ENCODE results near the gene DAP. TPM values are rescaled to one million over a fixed set of nuclear protein-coding genes. Genes with fewer than 3 reads are reported as not detected.

The DAP gene
- total and polyA plus RNA-seq, 2 donors (not counting 1 experiment from before 2014, with no cell fraction given), result 56.6 to 158 TPM

DNA sequence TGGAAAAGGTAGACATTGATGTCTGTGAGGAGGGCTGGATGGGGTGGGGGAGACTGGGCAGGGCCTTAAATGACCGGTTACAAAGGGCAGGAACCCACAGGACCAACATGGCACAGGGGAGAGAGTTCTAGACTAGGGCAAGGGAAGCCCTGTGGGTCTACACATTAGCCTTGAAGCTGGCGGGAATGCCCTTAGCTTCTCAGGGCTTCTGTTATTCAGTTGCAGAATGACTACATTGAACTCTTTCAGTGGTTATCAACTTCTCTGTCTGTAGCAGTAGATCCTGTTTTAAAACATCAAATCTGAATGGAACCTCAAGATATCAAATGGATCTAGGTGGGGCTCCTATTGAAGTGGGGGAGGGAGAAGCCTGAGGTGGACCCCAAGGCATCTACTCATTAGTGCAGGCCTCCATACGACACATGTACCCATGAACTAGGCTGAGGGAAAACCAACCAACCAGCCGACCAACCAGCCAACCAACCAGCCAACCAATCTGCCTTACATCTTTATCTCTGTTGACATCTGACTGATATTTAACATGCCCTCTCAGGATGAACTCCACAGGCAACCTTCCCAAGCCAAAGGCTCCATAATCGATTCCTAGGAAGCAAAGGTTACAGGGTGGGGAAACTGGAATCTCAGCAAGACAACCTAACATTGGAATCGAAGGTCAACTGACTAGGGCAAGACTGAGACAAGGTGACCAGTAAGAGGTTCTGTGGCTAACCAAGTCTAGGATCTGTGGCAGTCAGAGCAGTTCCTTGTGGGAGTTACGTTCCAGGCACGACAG, 48.3 kb downstream of the DAP start:
- Histone ChIP-seq H3K4me2 (ENCODE audit: extremely low read depth, insufficient read depth, low read length) (no peak overlapping the region), H3K27me3 (ENCODE audit: control insufficient read depth, insufficient read depth, low read length) (no peaks in the 10 kb centered on the region), H3K27ac (ENCODE audit: insufficient read depth, low read length) (no peak overlapping the region), H3K79me2 (ENCODE audit: control insufficient read depth, insufficient read depth, low read length) (peaks cover 18% of the 10 kb centered on the region), H3K9ac (ENCODE audit: insufficient read depth, low read length) (no peak overlapping the region), H3K36me3 (ENCODE audit: control insufficient read depth, insufficient read depth, low read length) (peaks cover 3% of the 10 kb centered on the region), H4K20me1 (ENCODE audit: control insufficient read depth, extremely low read depth, insufficient read depth, low read length) (no peaks in the 10 kb centered on the region), H3K4me1 (ENCODE audit: control insufficient read depth, extremely low read depth, insufficient read depth, low read length) (peaks cover 4% of the 10 kb centered on the region), H3K4me3 (replicated peaks in 1 of 4; ENCODE audit: control extremely low read depth in 1 of 4, insufficient read depth in 1 of 4, low read depth in 3 of 4, low read length in 4 of 4) (no peak overlapping the region), H3K9me3 (ENCODE audit: control insufficient read depth, insufficient read depth, low read depth, low read length) (no peaks in the 10 kb centered on the region), H2AFZ (ENCODE audit: low read length) (no peak overlapping the region)
- no peak for DNase-seq (ENCODE audit: low read depth in 2 of 2)
- TF ChIP-seq CTCF (conservative IDR thresholded peaks at IDR 0.05 in 1 of 2, IDR thresholded peaks at IDR 0.05 in 1 of 2; ENCODE audit: low read depth in 1 of 2, low read length in 2 of 2), result no peak
- TF ChIP-seq EZH2 (IDR thresholded peaks at IDR 0.05; ENCODE audit: low read length, missing control alignments), result no peak

DNA sequence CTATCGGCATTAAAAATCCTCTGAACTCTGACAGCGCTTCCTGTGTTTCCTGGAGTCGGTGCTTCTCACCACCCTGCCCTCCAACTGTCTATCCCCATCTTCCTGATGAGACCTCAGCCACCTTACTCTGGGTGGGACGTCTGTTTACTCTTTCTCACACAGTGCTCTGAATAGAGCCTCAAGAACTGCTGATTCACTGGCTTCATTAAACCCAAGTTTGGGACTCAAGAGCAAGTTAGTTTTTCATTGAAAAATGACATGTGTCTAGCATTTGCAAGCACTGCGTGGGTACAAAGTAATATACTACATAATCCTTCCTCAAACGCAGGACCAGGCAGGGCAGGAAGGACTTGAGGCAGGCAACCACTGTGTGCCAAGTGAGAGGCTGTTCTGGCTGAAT, 49.5 kb downstream of the DAP start:
- H3K27ac ChIP-seq (ENCODE audit: insufficient read depth, low read length), result no peak overlapping the region
- H3K9ac ChIP-seq (ENCODE audit: insufficient read depth, low read length), result no peak overlapping the region
- no peak overlapping the region for H3K4me2 ChIP-seq (ENCODE audit: extremely low read depth, insufficient read depth, low read length)
- no peak for DNase-seq (ENCODE audit: low read depth in 2 of 2)
- H3K79me2 ChIP-seq (ENCODE audit: control insufficient read depth, insufficient read depth, low read length), result peaks cover 26% of the 10 kb centered on the region
- H3K36me3 ChIP-seq (ENCODE audit: control insufficient read depth, insufficient read depth, low read length), result peaks cover 3% of the 10 kb centered on the region
- H4K20me1 ChIP-seq (ENCODE audit: control insufficient read depth, extremely low read depth, insufficient read depth, low read length), result no peaks in the 10 kb centered on the region
- H3K4me3 ChIP-seq (replicated peaks in 1 of 4; ENCODE audit: control extremely low read depth in 1 of 4, insufficient read depth in 1 of 4, low read depth in 3 of 4, low read length in 4 of 4), result no peak overlapping the region
- H3K27me3 ChIP-seq (ENCODE audit: control insufficient read depth, insufficient read depth, low read length), result no peaks in the 10 kb centered on the region
- H2AFZ ChIP-seq (ENCODE audit: low read length), result no peak overlapping the region
- H3K9me3 ChIP-seq (ENCODE audit: control insufficient read depth, insufficient read depth, low read depth, low read length), result no peaks in the 10 kb centered on the region
- H3K4me1 ChIP-seq (ENCODE audit: control insufficient read depth, extremely low read depth, insufficient read depth, low read length), result peaks cover 9% of the 10 kb centered on the region
- TF ChIP-seq CTCF (conservative IDR thresholded peaks at IDR 0.05 in 1 of 2, IDR thresholded peaks at IDR 0.05 in 1 of 2; ENCODE audit: low read depth in 1 of 2, low read length in 2 of 2) (no peak), EZH2 (IDR thresholded peaks at IDR 0.05; ENCODE audit: low read length, missing control alignments) (no peak)

GRCh38 chr5:10710513-10711128, 50.4 kb downstream of the DAP start:
- Histone ChIP-seq H3K9me3 (ENCODE audit: control insufficient read depth, insufficient read depth, low read depth, low read length) (no peaks in the 10 kb centered on the region), H3K27ac (ENCODE audit: insufficient read depth, low read length) (no peak overlapping the region), H3K79me2 (ENCODE audit: control insufficient read depth, insufficient read depth, low read length) (peaks cover 31% of the 10 kb centered on the region), H4K20me1 (ENCODE audit: control insufficient read depth, extremely low read depth, insufficient read depth, low read length) (no peaks in the 10 kb centered on the region), H3K9ac (ENCODE audit: insufficient read depth, low read length) (no peak overlapping the region), H2AFZ (ENCODE audit: low read length) (no peak overlapping the region), H3K36me3 (ENCODE audit: control insufficient read depth, insufficient read depth, low read length) (peaks cover 2% of the 10 kb centered on the region), H3K4me2 (ENCODE audit: extremely low read depth, insufficient read depth, low read length) (no peak overlapping the region), H3K4me3 (replicated peaks in 1 of 4; ENCODE audit: control extremely low read depth in 1 of 4, insufficient read depth in 1 of 4, low read depth in 3 of 4, low read length in 4 of 4) (no peak overlapping the region), H3K27me3 (ENCODE audit: control insufficient read depth, insufficient read depth, low read length) (no peaks in the 10 kb centered on the region), H3K4me1 (ENCODE audit: control insufficient read depth, extremely low read depth, insufficient read depth, low read length) (peaks cover 11% of the 10 kb centered on the region)
- TF ChIP-seq EZH2 (IDR thresholded peaks at IDR 0.05; ENCODE audit: low read length, missing control alignments) (no peak), CTCF (conservative IDR thresholded peaks at IDR 0.05 in 1 of 2, IDR thresholded peaks at IDR 0.05 in 1 of 2; ENCODE audit: low read depth in 1 of 2, low read length in 2 of 2) (no peak)
- no peak for DNase-seq (ENCODE audit: low read depth in 2 of 2)

Data from fibroblast of lung (primary cell).